ENCODE data around the gene ZNF598.

- TF ChIP-seq POLR2A (IDR thresholded peaks at IDR 0.05; ENCODE audit: low read length) (no peak), GATA1 (IDR thresholded peaks at IDR 0.05; ENCODE audit: low read depth, low read length) (no peak)
Measured at GRCh38 chr16:2015947-2016208, 6.3 kb upstream of the ZNF598 start.

Measured in erythroblast (primary cell).